Endothelial cell of umbilical vein (primary cell): ENCODE data around the gene POLG. TPM values are rescaled to one million over a fixed set of nuclear protein-coding genes. Genes with fewer than 3 reads are reported as not detected.

Source experiments
- BruUV-seq: library from RNA; stranded (reverse); fragments of 400-500 nt; replicated peaks from 2 replicates; lab custom pipeline; 2021; lab: Mats Ljungman, UMichigan
- CTCF ChIA-PET: fragments of 300-600, 350-600 bp; sonication (Branson Sonifier 250); formaldehyde crosslinking; loops from one replicate; lab custom pipeline; 2021; ENCODE audit warnings: antibody characterized with exemption, inconsistent platforms; lab: Charles Lee
- POLR2A ChIA-PET: fragments of 300-600, 350-600 bp; sonication (Branson Sonifier 250); formaldehyde crosslinking; loops from one replicate; lab custom pipeline; 2021; ENCODE audit warnings: antibody characterized with exemption, inconsistent platforms; lab: Charles Lee
- DNase-seq: peaks from one replicate; pipeline ENCODE4 v3.0.0-alpha.2; 2011; ENCODE audit warnings: low read depth, low spot score
- FAIRE-seq: peaks from 2 replicates; lab custom pipeline; 2011; peaks lifted over from hg19 to GRCh38; lab: Jason Lieb, UNC
- H2AFZ ChIP-seq: 2 replicates; pipeline ENCODE4 v1.6.0; 2012; ENCODE audit warnings: low read depth, low read length, control low read depth, inconsistent platforms
- H3K27ac ChIP-seq: 2 replicates; pipeline ENCODE4 v1.5.1; 2011; ENCODE audit warnings: low read depth, mild to moderate bottlenecking, control low read depth, low read length, moderate library complexity; ENCODE audit not compliant: insufficient read depth
- H3K27me3 ChIP-seq, 2 experiments: 2 replicates each; pipeline versions ENCODE4 v1.6.0 to v1.6.1; 2011; ENCODE audit warnings: low read length in 2 of 2, mixed read lengths in 1 of 2; ENCODE audit not compliant: control insufficient read depth in 2 of 2, insufficient read depth in 2 of 2
- H3K36me3 ChIP-seq, 2 experiments: 2 replicates in 1 of 2; 3 replicates in 1 of 2; pipeline ENCODE4 v1.5.1; 2011; ENCODE audit warnings: low read length in 2 of 2, mild to moderate bottlenecking in 1 of 2, moderate library complexity in 1 of 2; ENCODE audit not compliant: control insufficient read depth in 2 of 2, insufficient read depth in 2 of 2; ENCODE audit errors: extremely low read depth in 1 of 2
- H3K4me1 ChIP-seq: 3 replicates; pipeline ENCODE4 v1.5.1; 2011; ENCODE audit warnings: mild to moderate bottlenecking, low read length; ENCODE audit not compliant: control insufficient read depth, insufficient read depth; ENCODE audit errors: extremely low read depth
- H3K4me2 ChIP-seq: 2 replicates; pipeline ENCODE4 v1.6.1; 2011; ENCODE audit warnings: low read length, control low read depth, mixed read lengths; ENCODE audit not compliant: insufficient read depth
- H3K4me3 ChIP-seq, 3 experiments: fragments of 200-600 bp in 1 of 3; sonication (generic), shearing (Covaris generic) in 1 of 3; replicated peaks in 1 of 3; 2 replicates each; pipeline ENCODE4 v1.5.1; 2011 to 2016; ENCODE audit warnings: control low read depth in 3 of 3, low read length in 3 of 3, mild to moderate bottlenecking in 2 of 3, inconsistent platforms in 1 of 3, low read depth in 1 of 3, moderate library complexity in 1 of 3; ENCODE audit not compliant: insufficient read depth in 1 of 3
- H3K79me2 ChIP-seq: 2 replicates; pipeline ENCODE4 v1.6.0; 2012; ENCODE audit warnings: low read length, inconsistent platforms; ENCODE audit not compliant: control insufficient read depth, insufficient read depth
- H3K9ac ChIP-seq: replicated peaks from 2 replicates; pipeline ENCODE3; 2011; ENCODE audit warnings: low read length, control low read depth; ENCODE audit not compliant: insufficient read depth; ENCODE audit errors: extremely low read depth
- H3K9me1 ChIP-seq: replicated peaks from 3 replicates; pipeline ENCODE4 v1.6.0; 2011; ENCODE audit warnings: mild to moderate bottlenecking, low read length; ENCODE audit not compliant: control insufficient read depth, insufficient read depth; ENCODE audit errors: extremely low read depth
- H3K9me3 ChIP-seq: replicated peaks from 2 replicates; pipeline ENCODE4 v1.5.1; 2012; ENCODE audit warnings: low read length, inconsistent platforms; ENCODE audit not compliant: control insufficient read depth, insufficient read depth
- H4K20me1 ChIP-seq: replicated peaks from 2 replicates; pipeline ENCODE3; 2011; ENCODE audit warnings: mild to moderate bottlenecking, low read length; ENCODE audit not compliant: control insufficient read depth, insufficient read depth; ENCODE audit errors: extremely low read depth
- EZH2 ChIP-seq: IDR thresholded peaks from 2 replicates; pipeline ENCODE4 v1.6.1; 2012; ENCODE audit warnings: borderline replicate concordance, low read depth, mild to moderate bottlenecking, moderate library complexity, low read length, inconsistent platforms; ENCODE audit not compliant: severe bottlenecking
- FOS ChIP-seq: IDR thresholded peaks from 2 replicates; pipeline ENCODE4 v1.6.1; 2011; ENCODE audit warnings: mild to moderate bottlenecking, low read length, moderate library complexity, borderline replicate concordance; ENCODE audit not compliant: insufficient read depth
- JUN ChIP-seq: IDR thresholded peaks from 2 replicates; pipeline ENCODE4 v1.6.1; 2011; ENCODE audit warnings: borderline replicate concordance, low read depth; ENCODE audit not compliant: insufficient read length, insufficient read depth
- dilution Hi-C: fragments of 300-500 bp; cut with MboI; formaldehyde crosslinking; loops from one replicate; pipeline ENCODE4 v1.15.0; 2019; ENCODE audit warnings: low sequenced_read_pairs; ENCODE audit not compliant: extremely low pct_ligation_motif_present
- intact Hi-C: fragments of 100-400 bp; cut with micrococcal nuclease; formaldehyde crosslinking; loops from one replicate; pipeline ENCODE4 v1.10.0; 2022
- polyA plus RNA-seq, 4 experiments: library from polyadenylated mRNA; depleted of rRNA in 3 of 4; stranded (reverse) in 3 of 4; unstranded in 1 of 4; fragments of >200 nt; gene quantifications; 2 replicates each; pipeline versions ENCODE4 v1.2.1 to v1.2.3, GENCODE V29; 2011 to 2012; ENCODE audit warnings: missing spikeins in 1 of 4
- total RNA-seq: library from RNA; stranded (reverse); gene quantifications from 2 replicates; pipeline ENCODE4 v1.2.3, GENCODE V29; 2021
- TF ChIP-seq, protein P1 (sequence below), 2 donors: IDR thresholded peaks; 1 replicate in 1 of 2; 2 replicates in 1 of 2; pipeline ENCODE4 v1.5.1; 2011; ENCODE audit warnings: low read length in 2 of 2, mild to moderate bottlenecking in 2 of 2, moderate library complexity in 2 of 2, control low read depth in 1 of 2, inconsistent platforms in 1 of 2, low read depth in 1 of 2; ENCODE audit not compliant: insufficient read depth in 1 of 2; ENCODE audit errors: extremely low read depth in 1 of 2

The POLG gene
- total and polyA plus RNA-seq, 2 donors (not counting 3 experiments of a cell fraction or from before 2014, with no cell fraction given): 36.6 to 77.7 TPM

DNA sequence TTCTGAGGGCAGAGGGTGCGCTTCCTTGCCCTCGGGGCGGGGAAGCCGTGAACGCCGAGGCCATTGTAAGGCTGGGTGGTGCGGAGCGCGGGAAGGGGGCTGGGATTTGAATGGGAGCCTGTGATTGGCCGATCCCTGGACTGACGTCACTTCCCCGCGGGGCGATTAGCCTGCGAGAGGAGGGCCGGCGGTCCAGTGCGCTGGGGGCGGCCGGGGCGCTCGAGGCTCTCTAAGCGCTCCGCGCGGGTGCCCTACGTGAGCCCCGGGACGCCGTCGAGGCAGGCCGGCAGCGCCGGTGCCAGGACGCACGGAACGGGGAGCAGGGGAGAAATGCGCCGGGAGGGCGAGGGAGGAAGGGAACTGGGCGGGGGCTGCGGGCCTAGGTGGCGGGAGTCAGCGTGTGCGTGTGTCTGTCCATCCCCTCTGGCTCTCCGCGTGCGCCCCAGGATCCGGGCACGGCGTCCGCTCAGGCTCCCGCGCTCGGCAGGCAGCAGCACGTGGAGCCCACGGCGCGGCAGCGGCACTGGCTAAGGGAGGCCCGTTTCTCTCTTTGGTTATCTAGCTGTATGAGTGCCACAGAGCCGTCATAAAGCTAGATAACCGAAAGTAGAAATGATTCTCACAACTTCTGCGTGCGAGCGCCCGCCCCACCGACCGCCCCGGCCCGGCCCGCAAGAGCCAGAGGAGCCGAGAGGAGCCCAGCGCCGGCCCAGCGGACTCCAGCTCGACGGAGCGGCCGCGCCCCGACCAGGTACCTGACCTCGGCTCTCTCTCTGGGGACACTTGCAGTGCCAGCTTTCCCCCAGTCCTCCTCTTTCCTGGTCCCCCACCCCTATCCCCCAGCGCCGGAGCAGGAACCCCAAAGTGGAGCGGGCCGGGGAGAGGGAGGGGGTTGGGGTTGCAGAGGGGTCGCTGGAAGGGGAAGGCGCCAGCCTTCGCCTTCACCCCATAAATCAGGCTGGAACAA, 33.1 kb upstream of the POLG start:
- CTCF ChIA-PET: interaction anchor here (1.6 to 2.9 kb wide), 2 partner anchors 9 to 11 kb away, joined by 4 to 26 read pairs; no protein-coding TSS in a partner anchor
- no peaks in the 10 kb centered on the region for H4K20me1 ChIP-seq
- H3K4me3 ChIP-seq: no peak overlapping the region
- H3K27ac ChIP-seq: no peak overlapping the region
- TF ChIP-seq EZH2: peak; percentile 64
- no peak for TF ChIP-seq FOS
- TF ChIP-seq JUN: no peak
- TF ChIP-seq, protein P1, sequence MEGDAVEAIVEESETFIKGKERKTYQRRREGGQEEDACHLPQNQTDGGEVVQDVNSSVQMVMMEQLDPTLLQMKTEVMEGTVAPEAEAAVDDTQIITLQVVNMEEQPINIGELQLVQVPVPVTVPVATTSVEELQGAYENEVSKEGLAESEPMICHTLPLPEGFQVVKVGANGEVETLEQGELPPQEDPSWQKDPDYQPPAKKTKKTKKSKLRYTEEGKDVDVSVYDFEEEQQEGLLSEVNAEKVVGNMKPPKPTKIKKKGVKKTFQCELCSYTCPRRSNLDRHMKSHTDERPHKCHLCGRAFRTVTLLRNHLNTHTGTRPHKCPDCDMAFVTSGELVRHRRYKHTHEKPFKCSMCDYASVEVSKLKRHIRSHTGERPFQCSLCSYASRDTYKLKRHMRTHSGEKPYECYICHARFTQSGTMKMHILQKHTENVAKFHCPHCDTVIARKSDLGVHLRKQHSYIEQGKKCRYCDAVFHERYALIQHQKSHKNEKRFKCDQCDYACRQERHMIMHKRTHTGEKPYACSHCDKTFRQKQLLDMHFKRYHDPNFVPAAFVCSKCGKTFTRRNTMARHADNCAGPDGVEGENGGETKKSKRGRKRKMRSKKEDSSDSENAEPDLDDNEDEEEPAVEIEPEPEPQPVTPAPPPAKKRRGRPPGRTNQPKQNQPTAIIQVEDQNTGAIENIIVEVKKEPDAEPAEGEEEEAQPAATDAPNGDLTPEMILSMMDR (IDR thresholded peaks at IDR 0.05; ENCODE audit: extremely low read depth in 1 of 2, insufficient read depth in 1 of 2, low read depth in 1 of 2, low read length in 2 of 2): no peak
- H3K4me2 ChIP-seq: no peak overlapping the region
- POLR2A ChIA-PET: no interaction called here
- no peaks in the 10 kb centered on the region for H3K4me1 ChIP-seq
- no peaks in the 10 kb centered on the region for H3K36me3 ChIP-seq
- DNase-seq (no peak), FAIRE-seq (no peak)
- H3K27me3 ChIP-seq: peaks cover 92 to 98% of the 10 kb centered on the region in 2 experiments
- no peaks in the 10 kb centered on the region for H3K79me2 ChIP-seq
- H3K9ac ChIP-seq: no peak overlapping the region
- no peak overlapping the region for H2AFZ ChIP-seq
- dilution Hi-C loops (no loop called here), intact Hi-C loops (no loop called here)
- H3K9me1 ChIP-seq: no peaks in the 10 kb centered on the region
- no TSS peak for BruUV-seq
- no peaks in the 10 kb centered on the region for H3K9me3 ChIP-seq
